HCT116 (cell line): ENCODE measurements around the gene KRTCAP2. TPM values are rescaled to one million over a fixed set of nuclear protein-coding genes. Genes with fewer than 3 reads are reported as not detected.
"Not testable (repeated sequence)": the region's sequence is repeated elsewhere in the genome, so short reads cannot be mapped to it uniquely, and the experiment has no call there.

Source experiments
- ATAC-seq: fragments of 200-7000 bp; cut with Tn5 transposase; 2 replicates; pipeline ENCODE4 v1.9.1; 2020; ENCODE audit warnings: mild to moderate bottlenecking, moderate library complexity
- BruUV-seq: library from RNA; stranded (reverse); fragments of 400-500 nt; replicated peaks from 2 replicates; lab custom pipeline; 2021; lab: Mats Ljungman, UMichigan
- CTCF ChIA-PET: fragments of 300-600 bp; sonication (Branson Sonifier 250); formaldehyde crosslinking; loops from one replicate; lab custom pipeline; 2021; ENCODE audit warnings: antibody characterized with exemption; lab: Charles Lee
- POLR2A ChIA-PET: fragments of 300-600, 350-600 bp; sonication (Branson Sonifier 250); formaldehyde crosslinking; loops from one replicate; lab custom pipeline; 2021; ENCODE audit warnings: antibody characterized with exemption; lab: Charles Lee
- RAD21 ChIA-PET, 2 experiments: fragments of 300-600 bp; sonication (Branson Sonifier 250); formaldehyde crosslinking; loops; one replicate each; lab custom pipeline; 2023; ENCODE audit warnings: low total read pairs in 2 of 2; ENCODE audit not compliant: uncharacterized antibody in 2 of 2, unreplicated experiment in 2 of 2, low non-redundant PET in 1 of 2; lab: Charles Lee
- DNase-seq: peaks from one replicate; pipeline ENCODE4 v3.0.0-alpha.2; 2010; ENCODE audit warnings: low read depth, low spot score
- H2AFZ ChIP-seq: fragments of 200-600 bp; shearing (Covaris generic), sonication (generic); 2 replicates; pipeline ENCODE4 v1.6.1; 2017; ENCODE audit warnings: low read depth, mixed run types, mixed read lengths, antibody characterized with exemption, low read length; ENCODE audit not compliant: poor library complexity, severe bottlenecking
- H3K27ac ChIP-seq: 2 replicates; pipeline ENCODE4 v1.5.1; 2012; ENCODE audit warnings: low read depth, low read length
- H3K27me3 ChIP-seq: fragments of 200-600 bp; sonication (generic); 2 replicates; pipeline ENCODE4 v1.6.1; 2016; ENCODE audit warnings: mixed run types, low read length, mixed read lengths; ENCODE audit not compliant: insufficient read depth
- H3K36me3 ChIP-seq, 2 experiments: fragments of 200-500 bp in 1 of 2; fragments of 200-600 bp in 1 of 2; sonication (Bioruptor generic) in 1 of 2; sonication (generic) in 1 of 2; 2 replicates each; pipeline versions ENCODE4 v1.5.1 to v1.6.1; 2014 to 2016; ENCODE audit warnings: low read length in 2 of 2, inconsistent platforms in 1 of 2, mixed read lengths in 1 of 2, mixed run types in 1 of 2; ENCODE audit not compliant: insufficient read depth in 2 of 2, control insufficient read depth in 1 of 2
- H3K4me1 ChIP-seq, 2 experiments: fragments of 200-600 bp in 1 of 2; sonication (generic) in 1 of 2; 2 replicates each; pipeline versions ENCODE4 v1.5.1 to v1.6.1; 2012 to 2017; ENCODE audit warnings: low read length in 2 of 2, inconsistent platforms in 1 of 2, mild to moderate bottlenecking in 1 of 2, mixed read lengths in 1 of 2, mixed run types in 1 of 2, moderate library complexity in 1 of 2; ENCODE audit not compliant: insufficient read depth in 2 of 2, control insufficient read depth in 1 of 2
- H3K4me2 ChIP-seq: fragments of 200-600 bp; sonication (generic); 2 replicates; pipeline ENCODE4 v1.6.1; 2017; ENCODE audit warnings: mixed run types, low read length, mixed read lengths
- H3K4me3 ChIP-seq, 2 experiments: fragments of 200-600 bp in 1 of 2; sonication (generic) in 1 of 2; replicated peaks in 1 of 2; 2 replicates each; pipeline ENCODE4 v1.5.1; 2011 to 2016; ENCODE audit warnings: low read length in 2 of 2, control low read depth in 1 of 2, low read depth in 1 of 2, mild to moderate bottlenecking in 1 of 2, mixed read lengths in 1 of 2, mixed run types in 1 of 2
- H3K79me2 ChIP-seq: fragments of 200-600 bp; sonication (generic); 2 replicates; pipeline ENCODE4 v1.6.1; 2017; ENCODE audit warnings: mild to moderate bottlenecking, mixed run types, low read length, moderate library complexity, mixed read lengths; ENCODE audit not compliant: insufficient read depth
- H3K9ac ChIP-seq: fragments of 200-600 bp; sonication (generic); 2 replicates; pipeline ENCODE4 v1.6.1; 2016; ENCODE audit warnings: low read length, mixed read lengths
- H3K9me2 ChIP-seq: fragments of 200-600 bp; sonication (generic), shearing (Covaris generic); 2 replicates; pipeline ENCODE4 v1.6.1; 2017; ENCODE audit warnings: mixed run types, mild to moderate bottlenecking, moderate library complexity; ENCODE audit not compliant: insufficient read depth
- H3K9me3 ChIP-seq, 2 experiments: fragments of 200-500 bp in 1 of 2; fragments of 200-600 bp in 1 of 2; sonication (Bioruptor generic) in 1 of 2; sonication (generic) in 1 of 2; 2 replicates each; pipeline ENCODE4 v1.6.1; 2014 to 2017; ENCODE audit warnings: low read length in 2 of 2, mixed read lengths in 2 of 2, inconsistent platforms in 1 of 2, low read depth in 1 of 2, mild to moderate bottlenecking in 1 of 2, mixed run types in 1 of 2, moderate library complexity in 1 of 2; ENCODE audit not compliant: control insufficient read depth in 1 of 2, insufficient read depth in 1 of 2
- H4K20me1 ChIP-seq: fragments of 200-600 bp; sonication (generic), shearing (Covaris generic); 2 replicates; pipeline ENCODE4 v1.6.1; 2017; ENCODE audit warnings: mixed run types, mild to moderate bottlenecking, moderate library complexity; ENCODE audit not compliant: insufficient read depth
- CBX3 ChIP-seq: IDR thresholded peaks from 2 replicates; pipeline ENCODE4 v1.6.1; 2012; ENCODE audit warnings: low read depth
- CEBPB ChIP-seq: IDR thresholded peaks from 2 replicates; pipeline ENCODE4 v1.6.1; 2012; ENCODE audit warnings: low read depth
- ELF1 ChIP-seq: IDR thresholded peaks from 2 replicates; pipeline ENCODE4 v1.6.1; 2012; ENCODE audit warnings: low read depth, borderline replicate concordance
- FOSL1 ChIP-seq: IDR thresholded peaks from 2 replicates; pipeline ENCODE4 v1.6.1; 2012; ENCODE audit warnings: low read depth
- JUND ChIP-seq: IDR thresholded peaks from 2 replicates; pipeline ENCODE4 v1.6.1; 2012
- POLR2A ChIP-seq: IDR thresholded peaks from 2 replicates; pipeline ENCODE4 v1.7.0; 2011; ENCODE audit warnings: borderline replicate concordance; ENCODE audit not compliant: insufficient read depth, insufficient read length; ENCODE audit errors: extremely low read depth
- SIN3A ChIP-seq: IDR thresholded peaks from 2 replicates; pipeline ENCODE4 v1.6.1; 2012; ENCODE audit warnings: low read depth
- ZFX ChIP-seq: fragments of 450-650 bp; IDR thresholded peaks from 2 replicates; pipeline ENCODE4 v1.6.1; 2017
- ZNF274 ChIP-seq: fragments of 200-500 bp; sonication (Bioruptor generic); IDR thresholded peaks from 2 replicates; pipeline ENCODE4 v1.6.1; 2014; ENCODE audit warnings: mild to moderate bottlenecking, low read depth, low read length, inconsistent platforms
- intact Hi-C: fragments of 100-400 bp; cut with micrococcal nuclease; formaldehyde crosslinking; loops from 2 replicates; pipeline ENCODE4 v1.10.0; 2022
- total RNA-seq: library from RNA; stranded (reverse); gene quantifications from one replicate; pipeline ENCODE4 v1.2.1, GENCODE V29; 2021; ENCODE audit not compliant: unreplicated experiment
- TF ChIP-seq, protein P1 (sequence below), 3 experiments: fragments of 200-600 bp in 1 of 3; sonication (generic) in 1 of 3; IDR thresholded peaks in 2 of 3; conservative IDR thresholded peaks in 1 of 3; 2 replicates each; pipeline ENCODE4 v1.5.1; 2012 to 2017; ENCODE audit warnings: low read depth in 2 of 3, low read length in 2 of 3, antibody characterized with exemption in 1 of 3, borderline replicate concordance in 1 of 3, control low read depth in 1 of 3, mild to moderate bottlenecking in 1 of 3, mixed read lengths in 1 of 3, mixed run types in 1 of 3, moderate library complexity in 1 of 3; ENCODE audit not compliant: insufficient read depth in 1 of 3
- TF ChIP-seq, protein P2 (sequence below): IDR thresholded peaks from 2 replicates; pipeline ENCODE4 v1.6.1; 2012
- TF ChIP-seq, protein P3 (sequence below): IDR thresholded peaks from 2 replicates; pipeline ENCODE4 v1.6.1; 2012

The KRTCAP2 gene
- total RNA-seq, 1 experiment from 2014 or later = 143 TPM

GRCh38 chr1:155211381-155212050 lies 38.4 kb upstream of the KRTCAP2 start:
- peaks cover 22 to 32% of the 10 kb centered on the region in 2 experiments for H3K4me1 ChIP-seq
- ATAC-seq, H3K9ac ChIP-seq, DNase-seq, H4K20me1 ChIP-seq, H3K9me3 ChIP-seq, CTCF ChIA-PET, H3K4me3 ChIP-seq, H2AFZ ChIP-seq, POLR2A ChIA-PET, H3K27ac ChIP-seq, H3K9me2 ChIP-seq, H3K27me3 ChIP-seq, intact Hi-C loops, H3K4me2 ChIP-seq, RAD21 ChIA-PET, H3K36me3 ChIP-seq, BruUV-seq: not testable (repeated sequence)
- H3K79me2 ChIP-seq = peaks cover 16% of the 10 kb centered on the region

GRCh38 chr1:155210314-155211104 lies 37.4 kb upstream of the KRTCAP2 start:
- peaks cover 16% of the 10 kb centered on the region for H3K79me2 ChIP-seq
- no peak overlapping the region for H3K27ac ChIP-seq
- peaks cover 22 to 33% of the 10 kb centered on the region in 2 experiments for H3K4me1 ChIP-seq
- CTCF ChIA-PET = interaction anchor here (1.8 kb wide), 1 partner anchor 17 kb away, joined by 8 read pairs; no protein-coding TSS in a partner anchor
- H3K9ac ChIP-seq = peak overlapping the region; percentile 93
- peaks cover 0 to 6% of the 10 kb centered on the region in 2 experiments; a peak in 1 of 4 replicates for H3K36me3 ChIP-seq
- no peaks in the 10 kb centered on the region for H3K9me3 ChIP-seq
- H3K4me2 ChIP-seq = peak overlapping the region; percentile 77
- no peak for DNase-seq
- peak overlapping the region; percentile 89 to 100; a peak in 3 of 4 replicates for H3K4me3 ChIP-seq
- ATAC-seq = no peak
- intact Hi-C loops = no loop called here
- TF ChIP-seq, protein P1, sequence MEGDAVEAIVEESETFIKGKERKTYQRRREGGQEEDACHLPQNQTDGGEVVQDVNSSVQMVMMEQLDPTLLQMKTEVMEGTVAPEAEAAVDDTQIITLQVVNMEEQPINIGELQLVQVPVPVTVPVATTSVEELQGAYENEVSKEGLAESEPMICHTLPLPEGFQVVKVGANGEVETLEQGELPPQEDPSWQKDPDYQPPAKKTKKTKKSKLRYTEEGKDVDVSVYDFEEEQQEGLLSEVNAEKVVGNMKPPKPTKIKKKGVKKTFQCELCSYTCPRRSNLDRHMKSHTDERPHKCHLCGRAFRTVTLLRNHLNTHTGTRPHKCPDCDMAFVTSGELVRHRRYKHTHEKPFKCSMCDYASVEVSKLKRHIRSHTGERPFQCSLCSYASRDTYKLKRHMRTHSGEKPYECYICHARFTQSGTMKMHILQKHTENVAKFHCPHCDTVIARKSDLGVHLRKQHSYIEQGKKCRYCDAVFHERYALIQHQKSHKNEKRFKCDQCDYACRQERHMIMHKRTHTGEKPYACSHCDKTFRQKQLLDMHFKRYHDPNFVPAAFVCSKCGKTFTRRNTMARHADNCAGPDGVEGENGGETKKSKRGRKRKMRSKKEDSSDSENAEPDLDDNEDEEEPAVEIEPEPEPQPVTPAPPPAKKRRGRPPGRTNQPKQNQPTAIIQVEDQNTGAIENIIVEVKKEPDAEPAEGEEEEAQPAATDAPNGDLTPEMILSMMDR (IDR thresholded peaks at IDR 0.05 in 2 of 3, conservative IDR thresholded peaks at IDR 0.05 in 1 of 3; ENCODE audit: borderline replicate concordance in 1 of 3, insufficient read depth in 1 of 3, low read depth in 2 of 3, low read length in 2 of 3) = no peak
- TF ChIP-seq, protein P2, sequence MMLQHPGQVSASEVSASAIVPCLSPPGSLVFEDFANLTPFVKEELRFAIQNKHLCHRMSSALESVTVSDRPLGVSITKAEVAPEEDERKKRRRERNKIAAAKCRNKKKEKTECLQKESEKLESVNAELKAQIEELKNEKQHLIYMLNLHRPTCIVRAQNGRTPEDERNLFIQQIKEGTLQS = no peak
- TF ChIP-seq ZFX (no peak), ZNF274 (no peak), ELF1 (no peak), JUND (no peak), SIN3A (no peak), POLR2A (no peak), CBX3 (no peak), CEBPB (no peak), FOSL1 (no peak)
- TF ChIP-seq, protein P3, sequence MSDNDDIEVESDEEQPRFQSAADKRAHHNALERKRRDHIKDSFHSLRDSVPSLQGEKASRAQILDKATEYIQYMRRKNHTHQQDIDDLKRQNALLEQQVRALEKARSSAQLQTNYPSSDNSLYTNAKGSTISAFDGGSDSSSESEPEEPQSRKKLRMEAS = no peak
- RAD21 ChIA-PET = no interaction called here
- no peak overlapping the region for H2AFZ ChIP-seq
- H3K27me3 ChIP-seq = no peaks in the 10 kb centered on the region
- no TSS peak for BruUV-seq
- POLR2A ChIA-PET = no interaction called here
- H4K20me1 ChIP-seq = no peaks in the 10 kb centered on the region
- no peaks in the 10 kb centered on the region for H3K9me2 ChIP-seq
